Measurements from ENCODE around the gene LRFN3. TPM values are rescaled to one million over a fixed set of nuclear protein-coding genes. Genes with fewer than 3 reads are reported as not detected.
"Not testable (repeated sequence)": the region's sequence is repeated elsewhere in the genome, so short reads cannot be mapped to it uniquely, and the experiment has no call there.

LRFN3 gene
- total and polyA plus RNA-seq, 12 donors, result 1.7 to 23.3 (median 13.8) TPM

DNA sequence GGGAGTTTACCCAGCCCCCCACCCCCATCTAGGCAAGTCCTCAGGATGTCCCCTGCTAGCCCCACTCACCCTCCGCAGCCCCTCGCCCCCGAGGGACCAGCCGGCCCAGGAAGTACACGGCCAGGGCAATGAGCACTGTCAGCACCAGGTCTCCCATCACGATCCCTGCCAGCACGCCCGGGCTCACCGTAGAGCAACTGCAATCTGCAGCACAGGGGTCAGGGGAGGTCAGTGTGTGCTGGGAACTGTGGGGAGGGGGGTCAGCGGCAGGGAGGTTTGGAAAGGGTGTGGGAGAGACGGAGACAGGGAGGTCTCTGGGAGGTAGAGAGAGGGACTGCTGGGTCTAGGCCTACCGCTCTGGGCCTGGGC is 28.8 kb upstream of the LRFN3 start:
- no peak for TF ChIP-seq POLR2A (IDR thresholded peaks at IDR 0.05)
- TF ChIP-seq, protein P1, sequence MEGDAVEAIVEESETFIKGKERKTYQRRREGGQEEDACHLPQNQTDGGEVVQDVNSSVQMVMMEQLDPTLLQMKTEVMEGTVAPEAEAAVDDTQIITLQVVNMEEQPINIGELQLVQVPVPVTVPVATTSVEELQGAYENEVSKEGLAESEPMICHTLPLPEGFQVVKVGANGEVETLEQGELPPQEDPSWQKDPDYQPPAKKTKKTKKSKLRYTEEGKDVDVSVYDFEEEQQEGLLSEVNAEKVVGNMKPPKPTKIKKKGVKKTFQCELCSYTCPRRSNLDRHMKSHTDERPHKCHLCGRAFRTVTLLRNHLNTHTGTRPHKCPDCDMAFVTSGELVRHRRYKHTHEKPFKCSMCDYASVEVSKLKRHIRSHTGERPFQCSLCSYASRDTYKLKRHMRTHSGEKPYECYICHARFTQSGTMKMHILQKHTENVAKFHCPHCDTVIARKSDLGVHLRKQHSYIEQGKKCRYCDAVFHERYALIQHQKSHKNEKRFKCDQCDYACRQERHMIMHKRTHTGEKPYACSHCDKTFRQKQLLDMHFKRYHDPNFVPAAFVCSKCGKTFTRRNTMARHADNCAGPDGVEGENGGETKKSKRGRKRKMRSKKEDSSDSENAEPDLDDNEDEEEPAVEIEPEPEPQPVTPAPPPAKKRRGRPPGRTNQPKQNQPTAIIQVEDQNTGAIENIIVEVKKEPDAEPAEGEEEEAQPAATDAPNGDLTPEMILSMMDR (IDR thresholded peaks at IDR 0.05), result no peak
- Histone ChIP-seq H3K36me3 (replicated peaks in 1 of 2) (no peaks in the 10 kb centered on the region), H3K27me3 (no peaks in the 10 kb centered on the region), H3K9me3 (replicated peaks in 1 of 3) (no peaks in the 10 kb centered on the region), H3K4me1 (replicated peaks in 1 of 2) (no peaks in the 10 kb centered on the region), H3K4me3 (peak overlapping the region in 1 of 4 donors; percentile 20), H3K27ac (peak overlapping the region in 3 of 5 donors; percentile 59 to 89 (median 64))
- no peak for DNase-seq
- WGBS, 4 donors, result 46 to 74% (median 53%) methylated on average over 6 to 12 of the region's 12 CpGs
- intact Hi-C loops (cut with DNase I), result no loop called here

DNA sequence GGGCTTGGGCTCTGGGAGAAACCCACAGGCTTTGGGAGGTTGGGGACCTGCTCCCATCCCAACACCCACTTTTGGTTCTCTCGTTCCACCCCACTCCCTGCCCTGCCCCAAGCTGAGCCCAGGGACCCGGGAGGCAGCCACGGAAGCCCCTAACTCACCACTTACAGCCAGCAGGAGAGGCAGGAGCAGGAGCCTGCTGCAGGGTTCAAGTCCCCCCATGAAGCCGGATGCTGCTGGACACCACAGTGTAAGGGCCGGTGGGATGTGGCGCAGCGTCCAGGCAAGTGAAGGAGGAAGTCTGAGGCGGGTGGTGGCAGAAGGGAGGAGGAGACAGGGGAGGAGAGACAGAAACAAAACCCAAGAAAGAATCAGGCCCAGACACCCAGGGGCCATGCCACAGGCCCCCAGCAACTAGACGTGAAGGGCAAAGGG is 28.1 kb upstream of the LRFN3 start, which contains the start of gene TYROBP:
Gene TYROBP (minus strand): TSS at position 286 of the 432 bp plus-strand sequence. CDS start 67 bp downstream, at position 219.
- H3K27me3 ChIP-seq, result no peaks in the 10 kb centered on the region
- intact Hi-C loops (cut with DNase I), result no loop called here
- peak within 1 kb of the TSS in 1 of 4 donors; percentile 20 for H3K4me3 ChIP-seq
- DNase-seq, result peak in 3 of 7 donors; percentile 37 to 41 (median 40)
- H3K36me3 ChIP-seq (replicated peaks in 1 of 2), result no peaks in the 10 kb centered on the region
- H3K4me1 ChIP-seq (replicated peaks in 1 of 2), result no peaks in the 10 kb centered on the region
- WGBS, 4 donors, result 59 to 69% (median 65%) methylated on average over 9 of the region's 9 CpGs
- H3K9me3 ChIP-seq (replicated peaks in 1 of 3), result no peaks in the 10 kb centered on the region
- peak within 1 kb of the TSS; percentile 3 to 89 (median 59) for H3K27ac ChIP-seq
- TF ChIP-seq POLR2A (IDR thresholded peaks at IDR 0.05), result peak in 1 of 2 donors; percentile 23
- TF ChIP-seq, protein P1 (IDR thresholded peaks at IDR 0.05), result no peak

DNA sequence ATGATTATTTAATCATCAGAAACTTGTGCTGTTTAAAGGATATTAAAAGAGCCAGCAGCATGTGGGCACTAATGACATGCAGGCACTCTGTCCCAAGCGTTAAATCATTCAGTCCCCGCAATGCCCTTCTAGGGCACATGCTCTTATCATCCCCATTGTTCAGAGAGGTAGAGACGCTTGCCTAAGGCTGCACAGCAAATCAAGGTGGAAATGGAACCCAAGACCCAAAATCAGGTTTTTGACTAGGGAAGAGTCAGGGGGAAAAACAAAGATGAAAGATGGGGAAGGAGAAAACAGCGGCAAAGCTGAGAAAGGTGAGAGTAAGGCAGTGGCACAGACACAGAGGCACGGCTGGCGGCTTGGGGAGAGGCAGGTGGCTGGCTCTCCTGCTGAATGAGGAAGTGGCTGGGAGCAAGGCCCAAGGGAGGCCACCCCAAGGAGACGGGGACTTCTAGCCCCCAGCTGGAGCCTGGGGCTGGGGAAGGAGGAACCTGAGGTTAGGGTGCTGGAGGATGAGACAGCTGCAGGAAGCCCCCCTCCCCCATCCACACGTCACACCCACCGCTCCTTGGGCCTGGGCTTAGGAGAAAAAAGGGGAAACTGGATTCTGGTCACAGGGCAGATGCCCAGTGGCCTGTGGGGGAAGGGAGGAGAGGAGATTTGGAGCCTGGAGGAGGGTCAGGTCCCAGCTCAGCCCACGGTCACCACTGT is 27.0 kb upstream of the LRFN3 start:
- peak; percentile 60 to 85 (median 76) for DNase-seq
- intact Hi-C loops (cut with DNase I), result no loop called here

DNA sequence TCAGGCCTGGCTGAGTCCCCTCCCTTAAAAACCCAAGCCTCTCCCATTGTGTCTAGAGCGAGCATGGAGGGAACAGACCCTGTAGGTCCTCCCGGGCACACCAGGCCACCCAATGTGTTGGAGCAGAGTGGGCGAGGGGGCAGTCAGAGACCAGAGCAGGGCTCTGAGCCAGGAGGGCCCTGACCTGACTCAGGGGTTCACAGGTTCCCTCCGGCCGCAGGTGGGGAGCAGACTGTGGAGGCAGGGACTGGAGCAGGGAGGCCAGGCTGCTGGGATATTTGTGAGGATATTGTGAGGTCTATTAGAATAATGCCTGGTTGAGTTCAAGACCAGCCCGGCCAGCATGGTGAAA is 26.5 kb upstream of the LRFN3 start:
- intact Hi-C loops (cut with DNase I), result no loop called here
- H3K36me3 ChIP-seq (replicated peaks in 1 of 2), result no peaks in the 10 kb centered on the region

More for the DNA sequence above, 27.0 kb upstream of the LRFN3 start:
- Histone ChIP-seq H3K36me3 (replicated peaks in 1 of 2) (no peaks in the 10 kb centered on the region), H3K27ac (peak overlapping the region in 4 of 5 donors; percentile 3 to 89 (median 66)), H3K4me1 (replicated peaks in 1 of 2) (no peaks in the 10 kb centered on the region), H3K4me3 (no peak overlapping the region), H3K9me3 (replicated peaks in 1 of 3) (no peaks in the 10 kb centered on the region), H3K27me3 (no peaks in the 10 kb centered on the region)
- WGBS, 4 donors, result 56 to 72% (median 70%) methylated on average over 9 to 10 of the region's 10 CpGs
- TF ChIP-seq, protein P1 (IDR thresholded peaks at IDR 0.05), result no peak
- no peak for TF ChIP-seq POLR2A (IDR thresholded peaks at IDR 0.05)

DNA sequence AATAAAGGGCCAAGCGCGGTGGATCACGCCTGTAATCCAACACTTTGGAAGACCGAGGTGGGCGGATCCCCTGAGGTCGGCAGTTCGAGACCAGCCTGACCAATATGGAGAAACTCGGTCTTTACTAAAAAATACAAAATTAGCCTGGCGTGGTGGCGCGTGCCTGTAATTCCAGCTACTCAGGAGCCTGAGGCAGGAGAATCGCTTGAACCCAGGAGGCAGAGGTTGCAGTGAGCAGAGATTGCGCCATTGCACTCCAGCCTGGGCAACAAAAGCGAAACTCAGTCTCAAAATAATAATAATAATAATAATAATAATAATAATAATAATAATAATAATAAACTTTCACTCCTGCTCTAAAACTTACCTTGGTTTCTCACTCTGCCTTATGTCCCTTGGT is 25.8 kb upstream of the LRFN3 start:
- H3K4me3 ChIP-seq; H3K9me3 ChIP-seq (replicated peaks in 1 of 3); H3K4me1 ChIP-seq (replicated peaks in 1 of 2); intact Hi-C loops (cut with DNase I); H3K27me3 ChIP-seq; H3K36me3 ChIP-seq (replicated peaks in 1 of 2); H3K27ac ChIP-seq; DNase-seq: not testable (repeated sequence)
- 83 to 88% (median 86%) methylated on average over 14 of the region's 14 CpGs for WGBS, 4 donors

More for the DNA sequence above, 26.5 kb upstream of the LRFN3 start:
- H3K27me3 ChIP-seq, result no peaks in the 10 kb centered on the region
- WGBS, 4 donors, result 59 to 63% (median 62%) methylated on average over 6 of the region's 6 CpGs; no CpG with 5 or more reads in 1 of the 4 donors
- no peak overlapping the region for H3K4me3 ChIP-seq
- H3K9me3 ChIP-seq (replicated peaks in 1 of 3), result no peaks in the 10 kb centered on the region
- TF ChIP-seq POLR2A (IDR thresholded peaks at IDR 0.05), result no peak
- TF ChIP-seq, protein P1 (IDR thresholded peaks at IDR 0.05), result no peak
- no peaks in the 10 kb centered on the region for H3K4me1 ChIP-seq (replicated peaks in 1 of 2)
- DNase-seq, result no peak
- peak overlapping the region in 3 of 5 donors; percentile 41 to 83 (median 67) for H3K27ac ChIP-seq

Data from adrenal gland (tissue), 12 donors.